ENCODE measurements around the gene RCOR1. TPM values are rescaled to one million over a fixed set of nuclear protein-coding genes. Genes with fewer than 3 reads are reported as not detected.
A peak's percentile ranks its signal among the peaks of the same experiment; 100 is the strongest.

Gene RCOR1
- total and polyA plus RNA-seq, 2 of the 8 experiments (the other 6 are each of a cell fraction or from before 2014, with no cell fraction given), result 12.3 to 26.3 TPM

DNA sequence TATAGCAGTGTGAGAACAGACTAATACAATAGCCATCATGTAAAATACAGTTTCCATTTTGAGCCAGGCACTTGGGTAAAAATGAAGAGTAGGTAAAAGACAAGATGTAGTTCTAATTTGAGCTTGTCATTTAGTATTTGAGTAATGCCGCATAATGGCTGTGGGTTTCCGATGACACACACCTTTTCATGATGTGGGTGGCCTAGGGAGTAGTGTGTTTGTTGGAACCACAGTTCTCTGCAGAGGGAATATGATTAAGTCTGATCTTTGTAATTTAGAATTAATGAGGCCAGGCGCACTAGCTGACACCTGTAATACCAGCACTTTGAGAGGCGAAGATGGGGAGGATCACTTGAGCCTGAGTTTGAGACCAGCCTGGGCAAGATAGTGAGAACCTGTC lies 61.8 kb downstream of the RCOR1 start:
- Histone ChIP-seq H3K14ac (ENCODE audit: insufficient read length) (no peak overlapping the region), H2BK5ac (ENCODE audit: low read depth, low read length) (0 out of 2 replicates have a peak overlapping the region, but pooled peaks have one; percentile 72), H3K9ac (replicated peaks in 1 of 4; ENCODE audit: extremely low read depth in 1 of 4, low read depth in 3 of 4, low read length in 3 of 4) (no peak overlapping the region), H3K18ac (ENCODE audit: extremely low read depth, low read length) (no peak overlapping the region; the same call in 1 of the 2 replicates), H3K4ac (replicated peaks; ENCODE audit: insufficient read length, low read depth, low read length) (no peak overlapping the region), H2BK120ac (replicated peaks; ENCODE audit: low read depth, low read length) (no peak overlapping the region), H3K23me2 (ENCODE audit: low read depth, low read length) (no peaks in the 10 kb centered on the region; the same call in 1 of the 2 replicates), H3K36me3 (ENCODE audit: control insufficient read depth in 2 of 4, insufficient read depth in 4 of 4, low read length in 3 of 4) (no peaks in the 10 kb centered on the region), H4K5ac (ENCODE audit: insufficient read length, low read depth, low read length) (no peak overlapping the region), H3K79me2 (ENCODE audit: control insufficient read depth in 1 of 2, insufficient read depth in 2 of 2, low read length in 2 of 2) (peaks cover 4 to 87% of the 10 kb centered on the region in 2 experiments; a peak in 3 of 4 replicates), H3K4me1 (replicated peaks in 1 of 4; ENCODE audit: control insufficient read depth in 3 of 4, insufficient read depth in 4 of 4, low read length in 3 of 4) (peaks cover 0 to 5% (median 0%) of the 10 kb centered on the region in 4 experiments; a peak in 3 of 7 replicates), H3K4me3 (ENCODE audit: extremely low read depth in 1 of 4, insufficient read depth in 2 of 4, low read depth in 3 of 4, low read length in 4 of 4) (no peak overlapping the region), H3K27ac (ENCODE audit: low read depth, low read length) (no peak overlapping the region), H3K23ac (ENCODE audit: insufficient read length) (no peak overlapping the region), H3K56ac (replicated peaks; ENCODE audit: insufficient read length, low read depth, low read length) (no peak overlapping the region), H3K4me2 (ENCODE audit: insufficient read depth in 1 of 2, low read depth in 2 of 2, low read length in 2 of 2) (no peak overlapping the region), H4K20me1 (replicated peaks in 1 of 2; ENCODE audit: control insufficient read depth in 1 of 2, insufficient read depth in 2 of 2, low read length in 2 of 2) (peaks cover 0 to 3% of the 10 kb centered on the region in 2 experiments), H2BK12ac (ENCODE audit: low read depth, low read length) (no peak overlapping the region), H2BK20ac (ENCODE audit: low read length) (no peak overlapping the region), H3K27me3 (replicated peaks in 1 of 4; ENCODE audit: control insufficient read depth in 3 of 4, extremely low read depth in 1 of 4, insufficient read depth in 3 of 4, low read length in 3 of 4) (no peaks in the 10 kb centered on the region), H3K9me3 (ENCODE audit: insufficient read depth in 2 of 2, low read depth in 1 of 2, low read length in 1 of 2) (peaks cover 0 to 2% of the 10 kb centered on the region in 2 experiments; a peak in 1 of 4 replicates), H2BK15ac (ENCODE audit: low read length) (no peak overlapping the region), H2AFZ (ENCODE audit: low read length) (no peak overlapping the region), H3K79me1 (ENCODE audit: low read depth, low read length) (peaks cover 3% of the 10 kb centered on the region), H2AK5ac (ENCODE audit: low read depth, low read length) (no peak overlapping the region), H4K8ac (ENCODE audit: extremely low read depth, insufficient read depth, low read length) (no peak overlapping the region), H4K91ac (replicated peaks; ENCODE audit: insufficient read length, low read length) (no peak overlapping the region)
- FAIRE-seq (no peak), DNase-seq (ENCODE audit: low read depth in 1 of 2, low spot score in 2 of 2) (no peak)
- no peak for TF ChIP-seq EP300 (IDR thresholded peaks at IDR 0.05; ENCODE audit: borderline replicate concordance in 1 of 2, low read depth in 2 of 2, low read length in 2 of 2)
- no peak for TF ChIP-seq TBP (IDR thresholded peaks at IDR 0.05; ENCODE audit: low read depth, low read length)
- no peak for TF ChIP-seq PHF8 (conservative IDR thresholded peaks at IDR 0.05; ENCODE audit: low read depth, low read length)
- TF ChIP-seq E2F6 (IDR thresholded peaks at IDR 0.05), result no peak
- TF ChIP-seq RXRA (IDR thresholded peaks at IDR 0.05; ENCODE audit: insufficient read depth, low read depth, low read length), result no peak
- TF ChIP-seq JUND (IDR thresholded peaks at IDR 0.05; ENCODE audit: low read length), result no peak
- TF ChIP-seq GABPA (IDR thresholded peaks at IDR 0.05; ENCODE audit: borderline replicate concordance, insufficient read depth, low read length), result no peak
- no peak for TF ChIP-seq CEBPB (IDR thresholded peaks at IDR 0.05; ENCODE audit: low read depth, low read length)
- no peak for TF ChIP-seq JUN (IDR thresholded peaks at IDR 0.05; ENCODE audit: low read depth, low read length)
- no peak for TF ChIP-seq BACH1 (IDR thresholded peaks at IDR 0.05; ENCODE audit: low read length)
- no peak for TF ChIP-seq CBX5 (IDR thresholded peaks at IDR 0.05; ENCODE audit: low read depth, low read length)
- no peak for TF ChIP-seq SAP30 (IDR thresholded peaks at IDR 0.05; ENCODE audit: insufficient read depth, insufficient replicate concordance, low read length)
- WGBS, 2 experiments (ENCODE audit: extremely low coverage in 1 of 2, insufficient coverage in 1 of 2, insufficient read length in 1 of 2, insufficient replicate concordance in 2 of 2, low coverage in 1 of 2, low lambda C conversion rate in 2 of 2, missing lambda C conversion rate in 1 of 2), result 88% methylated on average over 4 of the region's 4 CpGs; no CpG with 5 or more reads in 1 of the 2 experiments
- CTCF ChIA-PET (ENCODE audit: partially characterized antibody), result interaction anchor here (0.7 to 2.5 kb wide), 8 partner anchors 9 to 60 kb away, joined by 3 to 11 read pairs (median 4); no protein-coding TSS in a partner anchor
- POLR2A ChIA-PET (ENCODE audit: partially characterized antibody), result interaction anchor here (0.6 to 1.4 kb wide), 5 partner anchors 8 to 25 kb away, joined by 3 to 8 read pairs (median 4); no protein-coding TSS in a partner anchor
